ENCODE results near the gene ANKZF1.

- no peak for TF ChIP-seq CTCF (IDR thresholded peaks at IDR 0.05)
- no peak for TF ChIP-seq POLR2A (IDR thresholded peaks at IDR 0.05)
- TF ChIP-seq POLR2AphosphoS5 (IDR thresholded peaks at IDR 0.05): no peak
- no peak for TF ChIP-seq EP300 (IDR thresholded peaks at IDR 0.05)
Observed at GRCh38 chr2:219225350-219225749, 4.3 kb upstream of the ANKZF1 start.
